Adrenal gland (tissue), 12 donors: Measurements from ENCODE around the gene NDUFA8. TPM values are rescaled to one million over a fixed set of nuclear protein-coding genes. Genes with fewer than 3 reads are reported as not detected.

Experiments used
- DNase-seq, 7 donors: peaks; one replicate each; pipeline ENCODE4 v3.0.0-alpha.2; 2019 to 2020
- H3K27ac ChIP-seq, 5 donors: fragments of 200-600 bp; sonication (generic) in 4 of 5; 1 replicate in 3 of 5; 2 replicates in 2 of 5; pipeline versions ENCODE4 v1.5.1 to v1.8.0; 2016 to 2020; ENCODE audit warnings: mild to moderate bottlenecking in 1 of 5
- H3K27me3 ChIP-seq: fragments of 200-600 bp; 2 replicates; pipeline ENCODE4 v1.8.0; 2021
- H3K36me3 ChIP-seq, 2 donors: fragments of 200-600 bp; replicated peaks in 1 of 2; 1 replicate in 1 of 2; 2 replicates in 1 of 2; pipeline versions ENCODE4 v1.5.1 to v1.8.0; 2018 to 2022
- H3K4me1 ChIP-seq, 2 donors: fragments of 200-600 bp; replicated peaks in 1 of 2; 1 replicate in 1 of 2; 2 replicates in 1 of 2; pipeline versions ENCODE4 v1.5.1 to v1.8.0; 2018 to 2021
- H3K4me3 ChIP-seq, 4 donors: fragments of 200-600 bp; sonication (generic) in 3 of 4; one replicate each; pipeline ENCODE4 v1.5.1; 2016 to 2018
- H3K9me3 ChIP-seq, 3 donors: fragments of 200-600 bp; sonication (generic) in 1 of 3; replicated peaks in 1 of 3; 1 replicate in 2 of 3; 2 replicates in 1 of 3; pipeline versions ENCODE4 v1.5.1 to v1.8.0; 2016 to 2021
- POLR2A ChIP-seq, 2 donors: fragments of 450-650 bp; IDR thresholded peaks; one replicate each; pipeline ENCODE4 v1.6.1; 2017; ENCODE audit warnings: antibody characterized with exemption in 2 of 2, mild to moderate bottlenecking in 2 of 2, moderate library complexity in 1 of 2
- WGBS, 4 donors: extraction: QIAGEN DNeasy Blood & Tissue Kit in 2 of 4; methylation state at CpG; one replicate each; pipeline versions ENCODE4 v1.1.5 to v1.1.7; 2013 to 2017; 5-methylcytosine and 5-hydroxymethylcytosine counted together
- intact Hi-C, 2 donors: fragments of 100-400 bp; cut with DNase I; formaldehyde crosslinking; loops; one replicate each; pipeline versions ENCODE4 v1.14.1 to v1.15.0; 2022 to 2023
- polyA plus RNA-seq, 3 donors: library from polyadenylated mRNA; stranded (reverse); fragments of 200-250 nt in 2 of 3; fragments of 350-450 nt in 1 of 3; fragmentation: Illumina TruSeq in 1 of 3; extraction: RNeasy Lipid Tissue Mini Kit (QIAGEN cat#74804) in 1 of 3; gene quantifications; one replicate each; pipeline ENCODE4 v1.2.3, GENCODE V29; 2013 to 2014
- total RNA-seq, 9 donors: library from RNA; depleted of rRNA in 4 of 9; stranded (reverse); fragments of >200 nt in 4 of 9; fragments of 120-200 nt in 1 of 9; fragmentation: NEBNext Ultra II Directional in 1 of 9; extraction: Animal tissue kit (Norgen Biotek cat#: 25700) in 1 of 9; gene quantifications; one replicate each; pipeline versions ENCODE4 v1.1.0 to v1.2.4, GENCODE V29; 2013 to 2023
- TF ChIP-seq, protein P1 (sequence below), 6 experiments: fragments of 450-650 bp in 4 of 6; fragments of 200-600 bp in 2 of 6; sonication (generic) in 1 of 6; IDR thresholded peaks; 1 replicate in 5 of 6; 2 replicates in 1 of 6; pipeline versions ENCODE4 v1.5.1 to v1.8.0; 2016 to 2021; ENCODE audit warnings: antibody characterized with exemption in 6 of 6, mild to moderate bottlenecking in 2 of 6, moderate library complexity in 1 of 6
- donor health status: healthy with polysubstance abuse.
- donor health status: Bipolar disorder and iron deficiency.
- donor health status: DM: yes; HTN: yes; CAD: no.
- donor health status: DM: no; HTN: no; CAD: no.
- donor health status: DM: no; HTN: no; CAD: no.
- donor health status: DM: yes; HTN: yes; CAD: no.

Gene NDUFA8
- total and polyA plus RNA-seq, 12 donors = 34.5 to 182 (median 70.8) TPM

DNA sequence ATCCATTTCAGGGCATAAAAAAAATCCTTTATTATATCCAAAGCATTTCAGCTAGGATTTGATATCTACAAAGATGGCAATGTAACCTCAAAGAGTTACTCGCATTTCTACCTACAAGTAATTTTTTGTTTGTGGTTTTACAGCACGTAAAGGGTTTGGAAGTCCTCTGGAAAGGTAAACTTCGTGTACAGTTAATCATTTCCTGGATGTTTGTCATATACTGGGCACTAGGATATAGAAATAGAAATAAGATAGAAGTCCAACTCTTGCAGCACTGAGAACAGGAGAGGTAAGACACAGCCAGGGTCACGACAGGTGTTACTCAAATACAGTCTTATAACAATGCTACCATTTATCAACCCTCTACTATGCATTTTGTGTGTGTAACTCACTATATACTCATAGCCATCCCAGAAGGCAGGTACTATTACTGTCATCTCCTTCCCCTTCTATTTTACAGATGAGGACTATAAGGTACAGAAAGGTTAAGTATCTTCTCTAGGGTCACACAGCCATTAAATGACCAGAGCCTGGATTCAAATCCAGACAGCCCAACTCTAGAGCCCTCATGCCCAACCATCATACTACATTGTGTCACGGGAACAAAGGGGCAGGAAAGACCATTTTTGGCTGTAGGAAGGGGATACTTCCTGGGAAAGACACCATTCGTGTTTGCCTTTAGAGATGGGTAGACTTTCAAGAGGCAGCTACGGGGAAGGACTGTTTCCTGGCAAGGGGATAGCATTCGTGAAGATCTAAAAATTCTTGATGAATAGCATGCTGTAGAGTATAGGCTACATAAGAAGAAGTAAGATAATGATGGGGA lies 19.0 kb downstream of the NDUFA8 start:
- WGBS, 4 donors = 77 to 87% (median 83%) methylated on average over 8 of the region's 8 CpGs
- no peak for TF ChIP-seq POLR2A (IDR thresholded peaks at IDR 0.05)
- TF ChIP-seq, protein P1, sequence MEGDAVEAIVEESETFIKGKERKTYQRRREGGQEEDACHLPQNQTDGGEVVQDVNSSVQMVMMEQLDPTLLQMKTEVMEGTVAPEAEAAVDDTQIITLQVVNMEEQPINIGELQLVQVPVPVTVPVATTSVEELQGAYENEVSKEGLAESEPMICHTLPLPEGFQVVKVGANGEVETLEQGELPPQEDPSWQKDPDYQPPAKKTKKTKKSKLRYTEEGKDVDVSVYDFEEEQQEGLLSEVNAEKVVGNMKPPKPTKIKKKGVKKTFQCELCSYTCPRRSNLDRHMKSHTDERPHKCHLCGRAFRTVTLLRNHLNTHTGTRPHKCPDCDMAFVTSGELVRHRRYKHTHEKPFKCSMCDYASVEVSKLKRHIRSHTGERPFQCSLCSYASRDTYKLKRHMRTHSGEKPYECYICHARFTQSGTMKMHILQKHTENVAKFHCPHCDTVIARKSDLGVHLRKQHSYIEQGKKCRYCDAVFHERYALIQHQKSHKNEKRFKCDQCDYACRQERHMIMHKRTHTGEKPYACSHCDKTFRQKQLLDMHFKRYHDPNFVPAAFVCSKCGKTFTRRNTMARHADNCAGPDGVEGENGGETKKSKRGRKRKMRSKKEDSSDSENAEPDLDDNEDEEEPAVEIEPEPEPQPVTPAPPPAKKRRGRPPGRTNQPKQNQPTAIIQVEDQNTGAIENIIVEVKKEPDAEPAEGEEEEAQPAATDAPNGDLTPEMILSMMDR (IDR thresholded peaks at IDR 0.05) = no peak
- Histone ChIP-seq H3K27ac (peak overlapping the region in 1 of 5 donors; percentile 52), H3K27me3 (no peaks in the 10 kb centered on the region), H3K4me3 (no peak overlapping the region), H3K36me3 (peaks cover 0 to 29% of the 10 kb centered on the region in 2 donors), H3K9me3 (no peaks in the 10 kb centered on the region), H3K4me1 (no peaks in the 10 kb centered on the region)
- intact Hi-C loops = no loop called here
- no peak for DNase-seq

DNA sequence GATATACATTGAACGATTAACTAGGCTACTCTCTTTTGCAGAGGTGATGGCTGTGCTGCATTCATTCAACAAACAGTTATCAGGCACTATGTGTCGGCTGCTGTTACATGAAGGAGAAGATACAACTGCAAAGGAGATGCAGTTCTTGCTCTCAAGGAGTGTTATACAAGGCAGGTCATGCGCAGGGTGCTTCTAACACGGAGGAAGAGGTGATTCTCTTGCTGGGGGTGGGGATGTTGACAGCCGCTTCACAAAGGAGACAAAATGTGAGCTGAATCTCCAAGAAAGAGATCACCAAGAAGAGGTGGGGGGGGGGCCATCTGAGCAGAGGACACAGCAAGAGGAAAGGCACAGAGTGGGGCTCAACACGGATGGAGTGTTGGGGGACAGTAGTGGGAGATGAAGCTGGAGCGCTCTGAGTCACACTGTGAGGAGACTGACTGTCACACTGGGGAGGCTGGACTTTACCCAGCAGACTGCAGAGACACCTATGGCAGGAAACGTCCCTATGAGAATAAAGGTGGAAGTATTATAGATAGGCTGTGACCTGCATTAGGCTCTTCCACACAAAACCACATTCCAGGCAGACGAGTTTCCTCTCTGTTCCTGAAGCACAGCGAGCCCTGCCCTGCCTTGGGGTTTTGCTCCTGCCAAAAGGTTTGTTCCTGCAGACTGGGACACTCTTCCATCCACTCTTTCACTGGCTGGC lies 20.9 kb downstream of the NDUFA8 start:
- H3K36me3 ChIP-seq = peaks cover 0 to 10% of the 10 kb centered on the region in 2 donors
- intact Hi-C loops = no loop called here
- no peaks in the 10 kb centered on the region for H3K27me3 ChIP-seq
- no peak overlapping the region for H3K4me3 ChIP-seq
- no peak overlapping the region for H3K27ac ChIP-seq
- 75 to 87% (median 79%) methylated on average over 10 of the region's 10 CpGs for WGBS, 4 donors
- no peak for TF ChIP-seq POLR2A (IDR thresholded peaks at IDR 0.05)
- TF ChIP-seq, protein P1 (IDR thresholded peaks at IDR 0.05) = no peak
- no peaks in the 10 kb centered on the region for H3K4me1 ChIP-seq
- no peak for DNase-seq
- H3K9me3 ChIP-seq = no peaks in the 10 kb centered on the region

DNA sequence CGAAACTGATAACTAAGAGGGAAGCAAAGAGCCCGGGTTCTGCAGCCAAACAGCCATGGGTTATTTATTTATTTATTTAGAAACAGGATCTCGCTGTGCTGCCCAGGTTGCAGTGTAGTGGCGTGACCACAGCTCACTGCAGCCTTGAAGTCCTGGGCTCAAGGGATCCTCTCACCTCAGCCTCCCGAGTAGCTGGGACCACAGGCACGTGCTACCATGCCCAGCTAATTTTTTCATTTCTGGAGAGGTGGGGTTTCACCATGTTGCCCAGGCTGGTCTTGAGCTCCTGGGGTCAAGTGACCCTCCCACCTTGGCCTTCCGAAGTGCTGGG lies 24.1 kb downstream of the NDUFA8 start:
- TF ChIP-seq, protein P1 (IDR thresholded peaks at IDR 0.05) = no peak
- TF ChIP-seq POLR2A (IDR thresholded peaks at IDR 0.05) = no peak
- no peak for DNase-seq
- Histone ChIP-seq H3K27me3 (no peaks in the 10 kb centered on the region), H3K27ac (no peak overlapping the region), H3K4me3 (no peak overlapping the region), H3K4me1 (no peaks in the 10 kb centered on the region), H3K9me3 (no peaks in the 10 kb centered on the region), H3K36me3 (no peaks in the 10 kb centered on the region)
- intact Hi-C loops = no loop called here
- 90 to 97% (median 93%) methylated on average over 6 to 7 of the region's 7 CpGs for WGBS, 4 donors

DNA sequence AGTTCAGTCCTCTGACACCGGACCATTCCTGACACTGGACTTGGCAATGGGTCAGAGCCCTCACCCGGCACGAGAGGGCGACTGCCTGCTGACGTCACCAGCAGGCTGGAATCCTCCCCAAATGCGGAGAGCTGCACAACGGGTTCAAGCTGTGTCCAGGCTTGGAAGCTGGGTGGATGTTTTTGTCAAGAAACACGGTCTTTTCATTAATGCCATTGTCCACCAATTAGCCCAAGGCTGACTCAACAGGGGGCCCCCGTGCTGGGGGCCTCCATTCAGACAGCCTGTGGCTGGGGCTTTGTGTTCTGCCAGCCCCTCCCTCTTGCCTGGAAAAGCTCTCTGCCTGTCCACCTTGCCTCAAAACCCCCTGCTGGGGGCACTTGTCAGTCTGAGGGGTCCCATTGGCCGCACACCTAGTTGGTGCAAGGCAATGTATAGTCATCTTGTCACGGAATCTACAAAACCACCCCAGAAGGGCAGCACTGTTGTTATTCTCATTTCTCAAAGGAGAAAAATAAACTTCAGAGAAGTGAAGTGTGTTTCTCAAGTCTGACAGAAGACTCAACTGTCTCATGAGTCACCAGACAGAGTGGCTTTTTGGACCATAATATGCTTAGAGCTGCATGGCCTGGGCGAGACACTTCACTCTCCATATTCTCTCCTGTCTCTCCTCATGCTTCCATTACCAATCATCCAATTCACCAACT lies 24.6 kb downstream of the NDUFA8 start:
- no peaks in the 10 kb centered on the region for H3K9me3 ChIP-seq
- H3K27ac ChIP-seq = no peak overlapping the region
- DNase-seq = peak in 1 of 7 donors; percentile 42
- H3K27me3 ChIP-seq = no peaks in the 10 kb centered on the region
- intact Hi-C loops = no loop called here
- H3K4me1 ChIP-seq = no peaks in the 10 kb centered on the region
- WGBS, 4 donors = 49 to 78% (median 66%) methylated on average over 7 to 12 of the region's 12 CpGs
- H3K4me3 ChIP-seq = no peak overlapping the region
- TF ChIP-seq POLR2A (IDR thresholded peaks at IDR 0.05) = no peak
- TF ChIP-seq, protein P1 (IDR thresholded peaks at IDR 0.05) = no peak
- H3K36me3 ChIP-seq = no peaks in the 10 kb centered on the region
